HepG2 (cell line): ENCODE measurements around the gene PDIA6. TPM values are rescaled to one million over a fixed set of nuclear protein-coding genes. Genes with fewer than 3 reads are reported as not detected.

Source experiments
- GABPA ChIP-seq, 2 experiments: IDR thresholded peaks; 2 replicates each; pipeline ENCODE4 v1.6.1; 2011 to 2016; ENCODE audit warnings: low read depth in 2 of 2, low read length in 1 of 2, missing biosample characterization in 1 of 2, missing genetic modification characterization in 1 of 2
- RFX3 ChIP-seq: IDR thresholded peaks from 2 replicates; pipeline ENCODE4 v1.6.1; 2016; ENCODE audit warnings: missing biosample characterization, missing genetic modification reagents
- SIN3B ChIP-seq: fragments of 150-350 bp; IDR thresholded peaks from 2 replicates; pipeline ENCODE4 v1.6.1; 2014; ENCODE audit warnings: low read length
- ZNF550 ChIP-seq: sonication (generic); formaldehyde crosslinking; IDR thresholded peaks from 2 replicates; pipeline ENCODE4 v1.4.0; 2020; ENCODE audit warnings: mild to moderate bottlenecking, missing genetic modification reagents, borderline replicate concordance
- ZNF572 ChIP-seq: sonication (generic); formaldehyde crosslinking; IDR thresholded peaks from 2 replicates; pipeline ENCODE4 v1.5.1; 2020; ENCODE audit warnings: mild to moderate bottlenecking, missing genetic modification reagents
- ZNF605 ChIP-seq: sonication (generic); formaldehyde crosslinking; IDR thresholded peaks from 2 replicates; pipeline ENCODE4 v1.8.0; 2022; ENCODE audit warnings: mild to moderate bottlenecking, missing genetic modification reagents
- ZNF672 ChIP-seq: sonication (generic); formaldehyde crosslinking; IDR thresholded peaks from 2 replicates; pipeline ENCODE4 v1.8.1; 2022; ENCODE audit warnings: missing genetic modification reagents
- polyA plus RNA-seq, 8 experiments: library from polyadenylated mRNA; depleted of rRNA in 3 of 8; stranded (reverse) in 7 of 8; unstranded in 1 of 8; fragments of >200 nt; fragmentation: Illumina TruSeq in 4 of 8; extraction: Trizol in 4 of 8; gene quantifications; 2 replicates each; pipeline versions ENCODE4 v1.2.1 to v1.2.3, GENCODE V29; 2011 to 2016; ENCODE audit warnings: low read depth in 4 of 8, missing spikeins in 1 of 8, mixed read lengths in 1 of 8; ENCODE audit not compliant: insufficient read depth in 1 of 8
- total RNA-seq, 5 experiments: library from RNA; depleted of rRNA; stranded (reverse); fragments of >200 nt; fragmentation: Illumina TruSeq; extraction: Trizol; gene quantifications; 2 replicates each; pipeline ENCODE4 v1.2.3, GENCODE V29; 2016; ENCODE audit warnings: low read depth in 1 of 5
- TF ChIP-seq, protein P1 (sequence below), 2 experiments: fragments of 450-650 bp in 1 of 2; sonication (generic) in 1 of 2; formaldehyde crosslinking in 1 of 2; IDR thresholded peaks; 2 replicates each; pipeline versions ENCODE4 v1.6.1 to v1.8.0; 2016 to 2022; ENCODE audit warnings: antibody characterized with exemption in 1 of 2, mild to moderate bottlenecking in 1 of 2, missing genetic modification reagents in 1 of 2
- TF ChIP-seq, protein P2 (sequence below), 2 experiments: IDR thresholded peaks; 2 replicates each; pipeline ENCODE4 v1.6.1; 2011 to 2012; ENCODE audit warnings: low read length in 2 of 2, borderline replicate concordance in 1 of 2, low read depth in 1 of 2, mild to moderate bottlenecking in 1 of 2, moderate library complexity in 1 of 2
- TF ChIP-seq, protein P3 (sequence below): sonication (generic); formaldehyde crosslinking; IDR thresholded peaks from 2 replicates; pipeline ENCODE4 v1.4.0; 2020; ENCODE audit warnings: mild to moderate bottlenecking, missing genetic modification reagents
- TF ChIP-seq, protein P4 (sequence below): sonication (generic); formaldehyde crosslinking; IDR thresholded peaks from 2 replicates; pipeline ENCODE4 v1.8.1; 2022; ENCODE audit warnings: low read depth, mild to moderate bottlenecking, missing genetic modification reagents

The PDIA6 gene
- total and polyA plus RNA-seq, 2 of the 13 experiments (the other 11 are each of a cell fraction or from before 2014, with no cell fraction given) = 586 to 642 TPM

DNA sequence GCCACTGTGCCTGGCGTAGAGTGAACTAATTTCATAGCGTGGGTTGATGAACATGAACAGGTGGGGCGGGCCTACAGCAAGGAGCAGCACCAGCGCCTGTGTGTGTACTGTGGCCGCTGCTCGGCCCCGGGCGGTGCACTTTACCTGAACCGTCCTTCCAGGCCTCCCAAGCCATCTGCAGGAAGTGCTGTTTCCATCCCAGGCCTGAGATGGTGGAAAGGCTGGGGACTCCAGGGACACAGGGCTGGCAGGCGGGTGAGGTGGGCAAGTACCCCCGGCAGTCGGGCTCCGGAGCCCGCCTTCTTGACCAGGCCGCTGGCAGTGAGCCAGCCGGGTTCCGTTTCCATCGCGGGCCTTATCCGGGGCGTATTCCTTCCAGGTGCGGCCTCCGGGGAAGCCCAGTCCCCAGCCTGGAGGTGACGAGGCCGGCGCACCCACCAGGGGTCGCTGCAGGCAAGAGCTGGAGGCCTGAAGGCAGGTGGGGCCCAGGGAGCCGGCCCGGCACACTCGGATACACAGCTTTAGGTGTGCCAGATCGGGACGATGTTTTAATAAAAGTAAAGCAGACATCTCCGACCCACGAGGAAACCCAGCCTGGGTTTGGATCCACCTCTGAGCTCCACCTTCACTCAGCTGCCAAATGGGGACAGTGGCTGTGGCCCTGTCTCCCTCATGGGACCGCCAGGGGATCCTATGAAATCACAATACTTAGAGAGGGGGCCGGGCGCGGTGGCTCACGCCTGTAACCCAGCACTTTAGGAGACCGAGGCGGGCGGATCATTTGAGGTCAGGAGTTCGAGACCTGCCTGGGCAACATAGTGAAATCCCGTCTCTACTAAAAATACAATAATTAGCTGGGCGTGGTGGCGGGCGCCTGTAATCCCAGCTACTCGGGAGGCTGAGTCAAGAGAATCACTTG, 22.7 kb upstream of the PDIA6 start (continued):
- TF ChIP-seq GABPA (IDR thresholded peaks at IDR 0.05; ENCODE audit: low read depth, low read length) (no peak), GABPA (CRISPR knock-in tag; IDR thresholded peaks at IDR 0.05; ENCODE audit: low read depth) (no peak), RFX3 (no peak), ZNF550 (CRISPR knock-in tag) (no peak), ZNF605 (CRISPR knock-in tag) (no peak), ZNF672 (no peak), SIN3B (no peak), ZNF572 (no peak)
- TF ChIP-seq, protein P1, sequence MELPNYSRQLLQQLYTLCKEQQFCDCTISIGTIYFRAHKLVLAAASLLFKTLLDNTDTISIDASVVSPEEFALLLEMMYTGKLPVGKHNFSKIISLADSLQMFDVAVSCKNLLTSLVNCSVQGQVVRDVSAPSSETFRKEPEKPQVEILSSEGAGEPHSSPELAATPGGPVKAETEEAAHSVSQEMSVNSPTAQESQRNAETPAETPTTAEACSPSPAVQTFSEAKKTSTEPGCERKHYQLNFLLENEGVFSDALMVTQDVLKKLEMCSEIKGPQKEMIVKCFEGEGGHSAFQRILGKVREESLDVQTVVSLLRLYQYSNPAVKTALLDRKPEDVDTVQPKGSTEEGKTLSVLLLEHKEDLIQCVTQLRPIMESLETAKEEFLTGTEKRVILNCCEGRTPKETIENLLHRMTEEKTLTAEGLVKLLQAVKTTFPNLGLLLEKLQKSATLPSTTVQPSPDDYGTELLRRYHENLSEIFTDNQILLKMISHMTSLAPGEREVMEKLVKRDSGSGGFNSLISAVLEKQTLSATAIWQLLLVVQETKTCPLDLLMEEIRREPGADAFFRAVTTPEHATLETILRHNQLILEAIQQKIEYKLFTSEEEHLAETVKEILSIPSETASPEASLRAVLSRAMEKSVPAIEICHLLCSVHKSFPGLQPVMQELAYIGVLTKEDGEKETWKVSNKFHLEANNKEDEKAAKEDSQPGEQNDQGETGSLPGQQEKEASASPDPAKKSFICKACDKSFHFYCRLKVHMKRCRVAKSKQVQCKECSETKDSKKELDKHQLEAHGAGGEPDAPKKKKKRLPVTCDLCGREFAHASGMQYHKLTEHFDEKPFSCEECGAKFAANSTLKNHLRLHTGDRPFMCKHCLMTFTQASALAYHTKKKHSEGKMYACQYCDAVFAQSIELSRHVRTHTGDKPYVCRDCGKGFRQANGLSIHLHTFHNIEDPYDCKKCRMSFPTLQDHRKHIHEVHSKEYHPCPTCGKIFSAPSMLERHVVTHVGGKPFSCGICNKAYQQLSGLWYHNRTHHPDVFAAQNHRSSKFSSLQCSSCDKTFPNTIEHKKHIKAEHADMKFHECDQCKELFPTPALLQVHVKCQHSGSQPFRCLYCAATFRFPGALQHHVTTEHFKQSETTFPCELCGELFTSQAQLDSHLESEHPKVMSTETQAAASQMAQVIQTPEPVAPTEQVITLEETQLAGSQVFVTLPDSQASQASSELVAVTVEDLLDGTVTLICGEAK (IDR thresholded peaks at IDR 0.05) = no peak
- TF ChIP-seq, protein P1 (CRISPR knock-in tag; IDR thresholded peaks at IDR 0.05) = no peak
- TF ChIP-seq, protein P2, sequence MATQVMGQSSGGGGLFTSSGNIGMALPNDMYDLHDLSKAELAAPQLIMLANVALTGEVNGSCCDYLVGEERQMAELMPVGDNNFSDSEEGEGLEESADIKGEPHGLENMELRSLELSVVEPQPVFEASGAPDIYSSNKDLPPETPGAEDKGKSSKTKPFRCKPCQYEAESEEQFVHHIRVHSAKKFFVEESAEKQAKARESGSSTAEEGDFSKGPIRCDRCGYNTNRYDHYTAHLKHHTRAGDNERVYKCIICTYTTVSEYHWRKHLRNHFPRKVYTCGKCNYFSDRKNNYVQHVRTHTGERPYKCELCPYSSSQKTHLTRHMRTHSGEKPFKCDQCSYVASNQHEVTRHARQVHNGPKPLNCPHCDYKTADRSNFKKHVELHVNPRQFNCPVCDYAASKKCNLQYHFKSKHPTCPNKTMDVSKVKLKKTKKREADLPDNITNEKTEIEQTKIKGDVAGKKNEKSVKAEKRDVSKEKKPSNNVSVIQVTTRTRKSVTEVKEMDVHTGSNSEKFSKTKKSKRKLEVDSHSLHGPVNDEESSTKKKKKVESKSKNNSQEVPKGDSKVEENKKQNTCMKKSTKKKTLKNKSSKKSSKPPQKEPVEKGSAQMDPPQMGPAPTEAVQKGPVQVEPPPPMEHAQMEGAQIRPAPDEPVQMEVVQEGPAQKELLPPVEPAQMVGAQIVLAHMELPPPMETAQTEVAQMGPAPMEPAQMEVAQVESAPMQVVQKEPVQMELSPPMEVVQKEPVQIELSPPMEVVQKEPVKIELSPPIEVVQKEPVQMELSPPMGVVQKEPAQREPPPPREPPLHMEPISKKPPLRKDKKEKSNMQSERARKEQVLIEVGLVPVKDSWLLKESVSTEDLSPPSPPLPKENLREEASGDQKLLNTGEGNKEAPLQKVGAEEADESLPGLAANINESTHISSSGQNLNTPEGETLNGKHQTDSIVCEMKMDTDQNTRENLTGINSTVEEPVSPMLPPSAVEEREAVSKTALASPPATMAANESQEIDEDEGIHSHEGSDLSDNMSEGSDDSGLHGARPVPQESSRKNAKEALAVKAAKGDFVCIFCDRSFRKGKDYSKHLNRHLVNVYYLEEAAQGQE (IDR thresholded peaks at IDR 0.05; ENCODE audit: borderline replicate concordance in 1 of 2, low read depth in 1 of 2, low read length in 2 of 2) = no peak
- TF ChIP-seq, protein P3, sequence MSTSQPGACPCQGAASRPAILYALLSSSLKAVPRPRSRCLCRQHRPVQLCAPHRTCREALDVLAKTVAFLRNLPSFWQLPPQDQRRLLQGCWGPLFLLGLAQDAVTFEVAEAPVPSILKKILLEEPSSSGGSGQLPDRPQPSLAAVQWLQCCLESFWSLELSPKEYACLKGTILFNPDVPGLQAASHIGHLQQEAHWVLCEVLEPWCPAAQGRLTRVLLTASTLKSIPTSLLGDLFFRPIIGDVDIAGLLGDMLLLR (CRISPR knock-in tag) = no peak
- TF ChIP-seq, protein P4, sequence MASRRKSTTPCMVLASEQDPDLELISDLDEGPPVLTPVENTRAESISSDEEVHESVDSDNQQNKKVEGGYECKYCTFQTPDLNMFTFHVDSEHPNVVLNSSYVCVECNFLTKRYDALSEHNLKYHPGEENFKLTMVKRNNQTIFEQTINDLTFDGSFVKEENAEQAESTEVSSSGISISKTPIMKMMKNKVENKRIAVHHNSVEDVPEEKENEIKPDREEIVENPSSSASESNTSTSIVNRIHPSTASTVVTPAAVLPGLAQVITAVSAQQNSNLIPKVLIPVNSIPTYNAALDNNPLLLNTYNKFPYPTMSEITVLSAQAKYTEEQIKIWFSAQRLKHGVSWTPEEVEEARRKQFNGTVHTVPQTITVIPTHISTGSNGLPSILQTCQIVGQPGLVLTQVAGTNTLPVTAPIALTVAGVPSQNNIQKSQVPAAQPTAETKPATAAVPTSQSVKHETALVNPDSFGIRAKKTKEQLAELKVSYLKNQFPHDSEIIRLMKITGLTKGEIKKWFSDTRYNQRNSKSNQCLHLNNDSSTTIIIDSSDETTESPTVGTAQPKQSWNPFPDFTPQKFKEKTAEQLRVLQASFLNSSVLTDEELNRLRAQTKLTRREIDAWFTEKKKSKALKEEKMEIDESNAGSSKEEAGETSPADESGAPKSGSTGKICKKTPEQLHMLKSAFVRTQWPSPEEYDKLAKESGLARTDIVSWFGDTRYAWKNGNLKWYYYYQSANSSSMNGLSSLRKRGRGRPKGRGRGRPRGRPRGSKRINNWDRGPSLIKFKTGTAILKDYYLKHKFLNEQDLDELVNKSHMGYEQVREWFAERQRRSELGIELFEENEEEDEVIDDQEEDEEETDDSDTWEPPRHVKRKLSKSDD = no peak
